Endodermal cell (in vitro differentiated cells): ENCODE measurements around the gene BMF. TPM values are rescaled to one million over a fixed set of nuclear protein-coding genes. Genes with fewer than 3 reads are reported as not detected.

ENCODE experiments used
- DNase-seq: peaks from one replicate; pipeline ENCODE4 v3.0.0-alpha.2; 2017
- H3K27ac ChIP-seq: 2 replicates; pipeline ENCODE4 v1.5.1; 2013; ENCODE audit warnings: mild to moderate bottlenecking, low read depth, low read length, moderate library complexity
- H3K27me3 ChIP-seq: 2 replicates; pipeline ENCODE4 v1.6.1; 2013; ENCODE audit warnings: mild to moderate bottlenecking, low read length, moderate library complexity; ENCODE audit not compliant: insufficient read depth, control insufficient read depth, poor library complexity, severe bottlenecking
- H3K36me3 ChIP-seq: 2 replicates; pipeline ENCODE4 v1.7.0; 2013; ENCODE audit warnings: mild to moderate bottlenecking, low read length, moderate library complexity; ENCODE audit not compliant: control insufficient read depth, insufficient read depth
- H3K4me1 ChIP-seq: one replicate; pipeline ENCODE4 v1.7.0; 2013; ENCODE audit warnings: low read length; ENCODE audit not compliant: control insufficient read depth, insufficient read depth
- H3K4me3 ChIP-seq: 2 replicates; pipeline ENCODE4 v1.5.1; 2013; ENCODE audit warnings: mild to moderate bottlenecking, low read length, moderate library complexity
- H3K9ac ChIP-seq: 2 replicates; pipeline ENCODE4 v1.6.1; 2013; ENCODE audit warnings: mild to moderate bottlenecking, low read length, moderate library complexity; ENCODE audit not compliant: poor library complexity, severe bottlenecking; ENCODE audit errors: extremely low read depth
- H3K9me3 ChIP-seq: 2 replicates; pipeline ENCODE4 v1.6.1; 2013; ENCODE audit warnings: mild to moderate bottlenecking, low read length, moderate library complexity; ENCODE audit not compliant: control insufficient read depth
- H3K27ac Mint-ChIP-seq: 2 replicates; pipeline ENCODE4 v1.8.0; 2020; ENCODE audit warnings: mixed read lengths
- H3K27me3 Mint-ChIP-seq: 2 replicates; pipeline ENCODE4 v1.8.0; 2021; ENCODE audit warnings: mild to moderate bottlenecking, mixed read lengths; ENCODE audit not compliant: insufficient read depth
- H3K36me3 Mint-ChIP-seq: 2 replicates; pipeline ENCODE4 v1.8.0; 2020; ENCODE audit warnings: low read depth, mixed read lengths
- H3K4me1 Mint-ChIP-seq: 2 replicates; pipeline ENCODE4 v1.8.0; 2020; ENCODE audit warnings: mixed read lengths
- H3K4me3 Mint-ChIP-seq: 2 replicates; pipeline ENCODE4 v1.8.0; 2020; ENCODE audit warnings: mild to moderate bottlenecking, moderate library complexity, mixed read lengths
- H3K9me3 Mint-ChIP-seq: 2 replicates; pipeline ENCODE4 v1.8.0; 2020; ENCODE audit warnings: mild to moderate bottlenecking, mixed read lengths
- CTCF ChIP-seq: fragments of 200-600 bp; sonication (generic); conservative IDR thresholded peaks from 2 replicates; pipeline ENCODE4 v1.5.0; 2021; ENCODE audit warnings: antibody characterized with exemption, mild to moderate bottlenecking
- WGBS, 2 experiments: methylation state at CpG; one replicate each; pipeline versions ENCODE4 v1.1.5 to v1.1.7; 2013; ENCODE audit warnings: missing lambda C conversion rate in 2 of 2, mixed read lengths in 1 of 2; ENCODE audit not compliant: insufficient coverage in 1 of 2, insufficient read length in 1 of 2; 5-methylcytosine and 5-hydroxymethylcytosine counted together
- total RNA-seq, 2 donors: library from RNA; stranded (reverse); fragmentation: NEBNext Ultra II Directional in 1 of 2; extraction: Animal tissue kit (Norgen Biotek cat#: 25700) in 1 of 2; gene quantifications; 2 replicates in 1 of 2; 3 replicates in 1 of 2; pipeline ENCODE4 v1.2.1, GENCODE V29; 2021

BMF gene
- total RNA-seq, 2 donors from 2014 or later = 48.3 to 53.5 TPM

- no peak for TF ChIP-seq CTCF
- Mint-ChIP-seq H3K4me3 (no peak overlapping the region), H3K27me3 (no peaks in the 10 kb centered on the region), H3K27ac (no peak overlapping the region), H3K36me3 (no peaks in the 10 kb centered on the region), H3K4me1 (peaks cover 11% of the 10 kb centered on the region), H3K9me3 (no peaks in the 10 kb centered on the region)
- Histone ChIP-seq H3K4me1 (peaks cover 3% of the 10 kb centered on the region), H3K27me3 (no peaks in the 10 kb centered on the region), H3K4me3 (no peak overlapping the region), H3K9me3 (no peaks in the 10 kb centered on the region), H3K9ac (no peak overlapping the region), H3K36me3 (no peaks in the 10 kb centered on the region), H3K27ac (no peak overlapping the region)
- WGBS, 2 experiments = 67 to 81% methylated on average over 6 to 8 of the region's 10 CpGs
- peak; percentile 51 for DNase-seq
Measured at GRCh38 chr15:40062816-40063562, 45.7 kb downstream of the BMF start.

GRCh38 chr15:40061212-40061901 is 47.3 kb downstream of the BMF start:
- no peaks in the 10 kb centered on the region for H3K27me3 ChIP-seq
- H3K27me3 Mint-ChIP-seq = no peaks in the 10 kb centered on the region
- H3K4me3 ChIP-seq = no peak overlapping the region
- peaks cover 11% of the 10 kb centered on the region for H3K4me1 Mint-ChIP-seq
- no peaks in the 10 kb centered on the region for H3K36me3 ChIP-seq
- H3K4me3 Mint-ChIP-seq = no peak overlapping the region
- no peaks in the 10 kb centered on the region for H3K36me3 Mint-ChIP-seq
- H3K27ac Mint-ChIP-seq = no peak overlapping the region
- H3K4me1 ChIP-seq = peaks cover 3% of the 10 kb centered on the region
- no peak overlapping the region for H3K9ac ChIP-seq
- H3K9me3 Mint-ChIP-seq = no peaks in the 10 kb centered on the region
- whole genome bisulfite sequencing, 2 experiments = 89 to 91% methylated on average over 10 to 14 of the region's 15 CpGs
- no peaks in the 10 kb centered on the region for H3K9me3 ChIP-seq
- H3K27ac ChIP-seq = no peak overlapping the region
- TF ChIP-seq CTCF = no peak
- DNase-seq = peak; percentile 33

- TF ChIP-seq CTCF = no peak
- Mint-ChIP-seq H3K9me3 (no peaks in the 10 kb centered on the region), H3K27ac (peak overlapping the region; percentile 49), H3K27me3 (no peaks in the 10 kb centered on the region), H3K36me3 (no peaks in the 10 kb centered on the region), H3K4me3 (no peak overlapping the region), H3K4me1 (peaks cover 11% of the 10 kb centered on the region)
- no peak overlapping the region for H3K27ac ChIP-seq
- no peak overlapping the region for H3K9ac ChIP-seq
- no peaks in the 10 kb centered on the region for H3K36me3 ChIP-seq
- WGBS, 2 experiments = 93 to 95% methylated on average over 8 to 10 of the region's 10 CpGs
- peak; percentile 33 for DNase-seq
- H3K4me3 ChIP-seq = no peak overlapping the region
- H3K9me3 ChIP-seq = no peaks in the 10 kb centered on the region
- H3K4me1 ChIP-seq = peaks cover 3% of the 10 kb centered on the region
- no peaks in the 10 kb centered on the region for H3K27me3 ChIP-seq
Measured at GRCh38 chr15:40060236-40060961, 48.3 kb downstream of the BMF start.
